A549 (cell line): Measurements from ENCODE around the gene C8G.

Experiments
- CHD2 ChIP-seq: fragments of 150-350 bp; IDR thresholded peaks from 2 replicates; pipeline ENCODE4 v1.6.1; 2014; ENCODE audit warnings: low read length; ENCODE audit not compliant: partially characterized antibody
- RAD21 ChIP-seq, 2 experiments: fragments of >200 bp in 1 of 2; sonication (Bioruptor Twin) in 1 of 2; formaldehyde crosslinking in 1 of 2; IDR thresholded peaks in 1 of 2; conservative IDR thresholded peaks in 1 of 2; 2 replicates in 1 of 2; 3 replicates in 1 of 2; pipeline ENCODE4 v1.6.1; 2012 to 2018; ENCODE audit warnings: inconsistent platforms in 1 of 2

- no peak for TF ChIP-seq RAD21 (conservative IDR thresholded peaks at IDR 0.05 in 1 of 2, IDR thresholded peaks at IDR 0.05 in 1 of 2)
- TF ChIP-seq CHD2 = no peak
Measured at GRCh38 chr9:136973618-136974617, 28.9 kb downstream of the C8G start.
